Naive thymus-derived CD8-positive, alpha-beta T cell (primary cell): ENCODE measurements around the gene IDH2. TPM values are rescaled to one million over a fixed set of nuclear protein-coding genes. Genes with fewer than 3 reads are reported as not detected.

ENCODE experiments used
- ATAC-seq, 2 donors: fragments of 150-1000 bp; cut with Tn5 transposase in 1 of 2; sonication (Bioruptor Pico), chemical (Tn5 transposase) in 1 of 2; 1 replicate in 1 of 2; 2 replicates in 1 of 2; pipeline ENCODE4 v1.10.0; 2021; ENCODE audit warnings: mild to moderate bottlenecking in 2 of 2, moderate library complexity in 2 of 2
- POLR2A ChIA-PET: fragments of 350-600 bp; sonication (Branson Sonifier 250); formaldehyde crosslinking; loops from one replicate; lab custom pipeline; 2021; ENCODE audit warnings: antibody characterized with exemption; lab: Charles Lee
- DNase-seq, 10 donors: peaks; one replicate each; pipeline versions ENCODE4 v3.0.0 to v3.0.0-alpha.2; 2020 to 2022
- H3K27ac Mint-ChIP-seq, 10 donors: one replicate each; pipeline ENCODE4 v1.8.0; 2020 to 2022; ENCODE audit warnings: mild to moderate bottlenecking in 10 of 10, mixed read lengths in 10 of 10, moderate library complexity in 4 of 10, inconsistent platforms in 1 of 10
- H3K27me3 Mint-ChIP-seq, 5 donors: one replicate each; pipeline ENCODE4 v1.8.0; 2021 to 2022; ENCODE audit warnings: mixed read lengths in 5 of 5
- H3K36me3 Mint-ChIP-seq, 3 donors: one replicate each; pipeline ENCODE4 v1.8.0; 2020 to 2022; ENCODE audit warnings: mixed read lengths in 3 of 3, mild to moderate bottlenecking in 2 of 3, inconsistent platforms in 1 of 3
- H3K4me1 Mint-ChIP-seq, 4 donors: one replicate each; pipeline ENCODE4 v1.8.0; 2021 to 2022; ENCODE audit warnings: mixed read lengths in 4 of 4
- H3K4me3 Mint-ChIP-seq, 10 donors: one replicate each; pipeline ENCODE4 v1.8.0; 2020 to 2022; ENCODE audit warnings: mild to moderate bottlenecking in 10 of 10, mixed read lengths in 10 of 10, moderate library complexity in 6 of 10, inconsistent platforms in 1 of 10
- H3K9me3 Mint-ChIP-seq, 9 donors: one replicate each; pipeline ENCODE4 v1.8.0; 2020 to 2022; ENCODE audit warnings: mixed read lengths in 9 of 9, mild to moderate bottlenecking in 3 of 9, inconsistent platforms in 1 of 9, moderate library complexity in 1 of 9
- polyA plus RNA-seq, 3 donors: library from polyadenylated mRNA; unstranded; fragments of 300-500 nt; fragmentation: Illumina TruSeq; gene quantifications; one replicate each; pipeline ENCODE4 v1.2.3, GENCODE V29; 2021
- total RNA-seq, 8 experiments: library from RNA in 2 of 8; stranded (reverse) in 2 of 8; gene quantifications; one replicate each; pipeline ENCODE4 v1.2.3 and lab custom pipeline; 2021 to 2026

The IDH2 gene
- total and polyA plus RNA-seq, 5 experiments from 2014 or later, result 26.9 to 97.7 (median 71.5) TPM

GRCh38 chr15:90036343-90036742, 65.9 kb downstream of the IDH2 start:
- DNase-seq (no peak), ATAC-seq (no peak)
- Mint-ChIP-seq H3K4me1 (peaks cover 40 to 94% (median 67%) of the 10 kb centered on the region in 4 donors), H3K27me3 (no peaks in the 10 kb centered on the region), H3K9me3 (no peaks in the 10 kb centered on the region), H3K36me3 (no peaks in the 10 kb centered on the region), H3K4me3 (peak overlapping the region in 3 of 10 donors; percentile 34 to 55 (median 44)), H3K27ac (peak overlapping the region in 7 of 10 donors; percentile 31 to 80 (median 71))
- POLR2A ChIA-PET, result no interaction called here

- Mint-ChIP-seq H3K4me3 (peak overlapping the region in 6 of 10 donors; percentile 26 to 61 (median 40)), H3K27ac (peak overlapping the region in 7 of 10 donors; percentile 7 to 80 (median 71)), H3K27me3 (no peaks in the 10 kb centered on the region), H3K9me3 (no peaks in the 10 kb centered on the region), H3K4me1 (peaks cover 37 to 96% (median 70%) of the 10 kb centered on the region in 4 donors), H3K36me3 (no peaks in the 10 kb centered on the region)
- POLR2A ChIA-PET, result no interaction called here
- DNase-seq (no peak), ATAC-seq (no peak)
Measured at GRCh38 chr15:90035840-90036230, 66.4 kb downstream of the IDH2 start.

GRCh38 chr15:90035095-90035839, 67.0 kb downstream of the IDH2 start:
- H3K4me1 Mint-ChIP-seq, result peaks cover 35 to 94% (median 67%) of the 10 kb centered on the region in 4 donors
- H3K9me3 Mint-ChIP-seq, result no peaks in the 10 kb centered on the region
- H3K27ac Mint-ChIP-seq, result peak overlapping the region in 9 of 10 donors; percentile 7 to 87 (median 80)
- ATAC-seq (no peak), DNase-seq (no peak)
- peak overlapping the region in 6 of 10 donors; percentile 24 to 80 (median 58) for H3K4me3 Mint-ChIP-seq
- H3K36me3 Mint-ChIP-seq, result no peaks in the 10 kb centered on the region
- POLR2A ChIA-PET, result interaction anchor here (0.7 to 2.2 kb wide), 3 partner anchors 11 to 141 kb away, joined by 3 to 6 read pairs (median 5); partner anchors contain the start of gene AP3S2
- no peaks in the 10 kb centered on the region for H3K27me3 Mint-ChIP-seq

- no peak for ATAC-seq
- no peak for DNase-seq
- POLR2A ChIA-PET, result interaction anchor here (0.6 to 2.2 kb wide), 3 partner anchors 20 to 139 kb away, joined by 3 to 6 read pairs (median 3); partner anchors contain the start of gene AP3S2
- Mint-ChIP-seq H3K9me3 (peaks cover 0 to 3% (median 0%) of the 10 kb centered on the region in 9 donors), H3K27ac (peak overlapping the region in 7 of 10 donors; percentile 48 to 91 (median 84)), H3K4me3 (peak overlapping the region in 8 of 10 donors; percentile 1 to 82 (median 64)), H3K27me3 (no peaks in the 10 kb centered on the region), H3K36me3 (no peaks in the 10 kb centered on the region), H3K4me1 (peaks cover 34 to 85% (median 60%) of the 10 kb centered on the region in 4 donors)
Measured at GRCh38 chr15:90033448-90033847, 68.8 kb downstream of the IDH2 start.

Other genes with a start within 250 kb of the IDH2 start
- gene AP3S2, start 208.5 kb downstream of the IDH2 start, total RNA-seq, result 10 to 100 TPM; 29.4 to 38.9 TPM
- 10 to 100 TPM; 30.7 to 40.7 (median 36.9) TPM for gene AP3S2, start 208.5 kb downstream of the IDH2 start, polyA plus RNA-seq
- under 1 TPM in 1 of 2 experiments, not detected in 1; 0.14 TPM for gene ARPIN, start 189.5 kb downstream of the IDH2 start, total RNA-seq
- gene ARPIN, start 189.5 kb downstream of the IDH2 start, polyA plus RNA-seq, result not detected
- 10 to 100 TPM; 13.8 to 14.5 TPM for gene ZNF710, start 101.1 kb downstream of the IDH2 start, total RNA-seq
- 1 to 10 TPM in 1 of 3 donors, under 1 TPM in 2; 0.23 to 1.8 (median 0.47) TPM for gene ZNF710, start 101.1 kb downstream of the IDH2 start, polyA plus RNA-seq
- 10 to 100 TPM; 19.8 to 25.1 TPM for gene SEMA4B, start 98.9 kb upstream of the IDH2 start, total RNA-seq
- gene SEMA4B, start 98.9 kb upstream of the IDH2 start, polyA plus RNA-seq, result 1 to 10 TPM; 4.1 to 6.8 (median 5.0) TPM
- 100 to 1,000 TPM; 110 TPM for gene CIB1, start 131.5 kb upstream of the IDH2 start, total RNA-seq
- gene CIB1, start 131.5 kb upstream of the IDH2 start, polyA plus RNA-seq, result 100 to 1,000 TPM; 232 to 246 (median 232) TPM
- gene GDPGP1, start 131.7 kb upstream of the IDH2 start, total RNA-seq, result 10 to 100 TPM; 12.0 to 12.4 TPM
- 1 to 10 TPM in 2 of 3 donors, under 1 TPM in 1; 0.50 to 2.2 (median 1.3) TPM for gene GDPGP1, start 131.7 kb upstream of the IDH2 start, polyA plus RNA-seq
- 1 to 10 TPM in 1 of 2 experiments, under 1 TPM in 1; 0.71 to 1.0 TPM for gene TTLL13, start 147.1 kb upstream of the IDH2 start, total RNA-seq
- not detected for gene TTLL13, start 147.1 kb upstream of the IDH2 start, polyA plus RNA-seq
- 10 to 100 TPM; 47.7 to 53.3 TPM for gene NGRN, start 163.2 kb upstream of the IDH2 start, total RNA-seq
- gene NGRN, start 163.2 kb upstream of the IDH2 start, polyA plus RNA-seq, result 10 to 100 TPM; 25.9 to 42.9 (median 26.5) TPM
- gene ZNF774, start 249.8 kb upstream of the IDH2 start, total RNA-seq, result 1 to 10 TPM in 1 of 2 experiments, under 1 TPM in 1; 0.42 to 1.5 TPM
- gene ZNF774, start 249.8 kb upstream of the IDH2 start, polyA plus RNA-seq, result under 1 TPM in 2 of 3 donors, not detected in 1; 0.13 to 0.89 TPM